ENCODE measurements around the gene SLC23A2.

GRCh38 chr20:5033566-5033965 is 32.3 kb upstream of the SLC23A2 start:
- TF ChIP-seq CTCF (IDR thresholded peaks at IDR 0.05; ENCODE audit: low read depth, low read length) = no peak
- TF ChIP-seq POLR2A (IDR thresholded peaks at IDR 0.05; ENCODE audit: extremely low read depth, insufficient read length) = no peak

Measured in NB4 (cell line).